DOHH2 (cell line): ENCODE measurements around the gene GIGYF2.

Experiments
- CTCF ChIP-seq: fragments of 200-600 bp; sonication (generic); IDR thresholded peaks from one replicate; pipeline ENCODE4 v1.5.1; 2014; ENCODE audit warnings: antibody characterized with exemption, mild to moderate bottlenecking, low read depth, low read length; ENCODE audit not compliant: poor library complexity, severe bottlenecking
- EZH2phosphoT487 ChIP-seq: fragments of 200-600 bp; sonication (generic); IDR thresholded peaks from 2 replicates; pipeline ENCODE4 v1.6.1; 2017; ENCODE audit warnings: borderline replicate concordance, mild to moderate bottlenecking, antibody characterized with exemption, low read length, moderate library complexity, mixed read lengths

- TF ChIP-seq CTCF (no peak), EZH2phosphoT487 (no peak)
Observed at GRCh38 chr2:232659359-232659758, 37.8 kb upstream of the GIGYF2 start.
